Bronchial epithelial cell (primary cell): ENCODE measurements around the gene NUAK2. TPM values are rescaled to one million over a fixed set of nuclear protein-coding genes. Genes with fewer than 3 reads are reported as not detected.

Experiments used
- DNase-seq: peaks from one replicate; pipeline ENCODE4 v3.0.0-alpha.2; 2010; ENCODE audit warnings: low read depth
- FAIRE-seq: peaks from 2 replicates; lab custom pipeline; 2011; peaks lifted over from hg19 to GRCh38; lab: Jason Lieb, UNC
- H3K27me3 ChIP-seq: 2 replicates; pipeline ENCODE4 v1.5.1; 2011; ENCODE audit warnings: low read length; ENCODE audit not compliant: control insufficient read depth, insufficient read depth
- H3K36me3 ChIP-seq: 2 replicates; pipeline ENCODE4 v1.5.1; 2011; ENCODE audit warnings: low read length; ENCODE audit not compliant: control insufficient read depth, insufficient read depth
- H3K4me3 ChIP-seq: 2 replicates; pipeline ENCODE4 v1.5.1; 2011; ENCODE audit warnings: mild to moderate bottlenecking, low read depth, low read length, control low read depth
- total RNA-seq: library from RNA; depleted of rRNA; stranded (reverse); fragments of >200 nt; gene quantifications from 2 replicates; pipeline ENCODE4 v1.2.1, GENCODE V29; 2014
- TF ChIP-seq, protein P1 (sequence below): IDR thresholded peaks from 2 replicates; pipeline ENCODE4 v1.5.1; 2011; ENCODE audit warnings: mild to moderate bottlenecking, moderate library complexity, low read length, control low read depth, inconsistent platforms; ENCODE audit not compliant: insufficient read depth, severe bottlenecking

NUAK2 gene
- total RNA-seq, 1 donor from 2014 or later = 3.9 TPM

DNA sequence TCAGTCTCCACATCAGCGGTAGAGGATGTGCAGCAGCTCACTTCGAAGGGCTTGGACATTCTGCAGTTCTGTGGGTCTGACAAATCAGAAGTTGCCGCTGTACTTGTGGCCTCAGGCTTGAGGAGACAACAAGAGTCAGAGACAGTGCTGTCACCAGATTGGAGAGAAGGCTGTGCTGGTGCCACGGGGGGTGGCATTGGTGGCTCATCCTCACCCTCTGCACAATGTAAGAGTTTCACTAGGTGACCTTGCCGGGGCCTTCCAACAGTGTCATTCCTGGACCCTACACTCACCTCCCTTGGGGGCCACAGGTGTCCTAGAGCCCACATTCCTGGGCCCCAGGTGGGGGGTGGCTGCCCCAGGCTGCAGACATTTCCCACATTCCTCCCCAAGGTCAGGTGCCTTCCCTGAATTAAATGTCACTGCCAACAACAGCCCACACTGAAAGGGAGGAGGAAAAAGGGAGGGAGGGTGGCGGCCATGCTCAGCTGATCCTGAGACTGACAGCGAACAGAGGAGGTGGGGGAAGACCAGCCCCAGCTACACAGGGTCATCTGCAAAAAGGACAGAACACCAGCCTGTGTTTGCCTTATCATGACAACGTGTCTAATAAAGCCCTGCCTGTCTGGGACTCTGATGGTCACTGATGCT lies 47.4 kb downstream of the NUAK2 start:
- TF ChIP-seq, protein P1, sequence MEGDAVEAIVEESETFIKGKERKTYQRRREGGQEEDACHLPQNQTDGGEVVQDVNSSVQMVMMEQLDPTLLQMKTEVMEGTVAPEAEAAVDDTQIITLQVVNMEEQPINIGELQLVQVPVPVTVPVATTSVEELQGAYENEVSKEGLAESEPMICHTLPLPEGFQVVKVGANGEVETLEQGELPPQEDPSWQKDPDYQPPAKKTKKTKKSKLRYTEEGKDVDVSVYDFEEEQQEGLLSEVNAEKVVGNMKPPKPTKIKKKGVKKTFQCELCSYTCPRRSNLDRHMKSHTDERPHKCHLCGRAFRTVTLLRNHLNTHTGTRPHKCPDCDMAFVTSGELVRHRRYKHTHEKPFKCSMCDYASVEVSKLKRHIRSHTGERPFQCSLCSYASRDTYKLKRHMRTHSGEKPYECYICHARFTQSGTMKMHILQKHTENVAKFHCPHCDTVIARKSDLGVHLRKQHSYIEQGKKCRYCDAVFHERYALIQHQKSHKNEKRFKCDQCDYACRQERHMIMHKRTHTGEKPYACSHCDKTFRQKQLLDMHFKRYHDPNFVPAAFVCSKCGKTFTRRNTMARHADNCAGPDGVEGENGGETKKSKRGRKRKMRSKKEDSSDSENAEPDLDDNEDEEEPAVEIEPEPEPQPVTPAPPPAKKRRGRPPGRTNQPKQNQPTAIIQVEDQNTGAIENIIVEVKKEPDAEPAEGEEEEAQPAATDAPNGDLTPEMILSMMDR = no peak
- DNase-seq (no peak), FAIRE-seq (peak; percentile 23)
- Histone ChIP-seq H3K27me3 (no peaks in the 10 kb centered on the region), H3K4me3 (no peak overlapping the region), H3K36me3 (no peaks in the 10 kb centered on the region)

DNA sequence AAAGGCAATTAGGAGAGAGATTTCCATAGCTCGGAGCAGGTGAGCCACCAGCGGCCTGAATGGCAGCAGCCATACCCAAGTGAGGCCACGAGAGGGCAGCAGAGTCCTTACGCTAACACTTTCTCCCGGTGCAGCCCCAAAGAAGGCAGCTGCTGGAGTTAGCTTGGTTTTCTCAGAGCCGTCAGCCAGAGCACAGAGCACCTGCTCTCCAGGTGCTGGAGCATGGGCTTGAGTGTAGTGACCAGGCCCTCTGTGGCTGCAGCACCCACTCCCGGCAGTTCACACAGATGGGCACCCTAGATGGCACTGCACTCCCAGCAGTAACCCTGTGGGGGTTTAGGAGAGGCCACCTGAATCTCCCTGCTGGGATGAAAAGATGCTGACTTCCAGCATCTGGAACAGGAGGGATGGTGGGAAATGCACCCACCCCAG lies 48.0 kb downstream of the NUAK2 start:
- Histone ChIP-seq H3K4me3 (no peak overlapping the region), H3K36me3 (no peaks in the 10 kb centered on the region), H3K27me3 (no peaks in the 10 kb centered on the region)
- FAIRE-seq (peak; percentile 94), DNase-seq (peak; percentile 64)
- TF ChIP-seq, protein P1 = peak; percentile 99

DNA sequence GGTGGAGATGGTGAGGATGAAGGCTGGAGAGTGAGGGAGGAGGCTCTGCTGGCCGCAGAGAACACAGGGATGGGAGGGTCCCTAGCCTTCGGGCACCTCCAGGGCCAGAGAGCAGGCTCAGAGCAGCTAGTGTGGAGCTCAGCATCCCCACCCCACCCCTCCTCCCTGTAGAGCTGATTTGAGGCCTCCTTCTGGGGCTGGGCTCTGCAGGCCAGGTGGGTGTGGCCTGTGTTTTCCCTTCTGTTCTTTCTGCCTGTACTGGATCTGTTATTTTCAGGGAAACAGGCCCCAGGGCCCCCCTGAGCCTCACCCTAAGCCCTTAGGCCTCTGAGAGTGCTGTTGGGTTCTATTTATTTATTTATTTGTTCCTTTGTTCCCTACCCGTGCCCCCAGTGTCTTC lies 49.0 kb downstream of the NUAK2 start:
- TF ChIP-seq, protein P1 = no peak
- H3K4me3 ChIP-seq = no peak overlapping the region
- FAIRE-seq (no peak), DNase-seq (no peak)
- H3K27me3 ChIP-seq = no peaks in the 10 kb centered on the region
- H3K36me3 ChIP-seq = no peaks in the 10 kb centered on the region

DNA sequence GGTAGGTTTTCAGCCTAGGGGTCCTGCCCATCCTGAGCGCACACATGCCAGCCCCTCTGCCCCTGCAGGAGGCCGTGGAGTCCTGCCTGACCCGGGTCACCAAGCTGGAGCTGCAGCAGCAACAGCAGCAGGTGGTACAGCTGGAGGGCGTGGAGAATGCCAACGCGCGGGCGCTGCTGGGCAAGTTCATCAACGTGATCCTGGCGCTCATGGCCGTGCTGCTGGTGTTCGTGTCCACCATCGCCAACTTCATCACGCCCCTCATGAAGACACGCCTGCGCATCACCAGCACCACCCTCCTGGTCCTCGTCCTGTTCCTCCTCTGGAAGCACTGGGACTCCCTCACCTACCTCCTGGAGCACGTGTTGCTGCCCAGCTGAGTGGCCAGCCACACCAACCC lies 49.8 kb downstream of the NUAK2 start:
- H3K4me3 ChIP-seq = no peak overlapping the region
- DNase-seq = no peak
- no peak for FAIRE-seq
- no peaks in the 10 kb centered on the region for H3K36me3 ChIP-seq
- no peaks in the 10 kb centered on the region for H3K27me3 ChIP-seq
- TF ChIP-seq, protein P1 = no peak

DNA sequence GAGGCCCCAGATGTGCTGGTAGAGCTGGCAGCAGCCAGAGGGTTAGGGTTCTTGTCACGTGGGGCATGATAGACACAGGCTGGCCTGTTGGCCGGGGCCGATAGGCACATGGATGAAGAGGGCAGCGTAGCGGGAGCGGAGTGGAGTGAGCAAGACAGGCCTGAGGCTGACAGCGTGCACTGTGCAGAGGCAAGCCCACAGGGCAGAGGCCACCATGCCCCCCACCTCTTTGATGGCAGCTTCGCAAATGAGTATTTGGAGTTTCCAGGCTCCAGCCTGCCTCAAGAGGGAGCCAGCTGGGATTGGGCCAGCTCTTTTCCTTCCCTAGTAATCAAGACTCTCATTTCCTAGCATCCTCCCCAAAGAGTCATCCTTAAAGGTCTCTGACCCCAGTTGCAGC lies 50.3 kb downstream of the NUAK2 start:
- TF ChIP-seq, protein P1 = peak; percentile 35
- DNase-seq = peak; percentile 59
- no peaks in the 10 kb centered on the region for H3K36me3 ChIP-seq
- no peak overlapping the region for H3K4me3 ChIP-seq
- H3K27me3 ChIP-seq = no peaks in the 10 kb centered on the region
- no peak for FAIRE-seq

DNA sequence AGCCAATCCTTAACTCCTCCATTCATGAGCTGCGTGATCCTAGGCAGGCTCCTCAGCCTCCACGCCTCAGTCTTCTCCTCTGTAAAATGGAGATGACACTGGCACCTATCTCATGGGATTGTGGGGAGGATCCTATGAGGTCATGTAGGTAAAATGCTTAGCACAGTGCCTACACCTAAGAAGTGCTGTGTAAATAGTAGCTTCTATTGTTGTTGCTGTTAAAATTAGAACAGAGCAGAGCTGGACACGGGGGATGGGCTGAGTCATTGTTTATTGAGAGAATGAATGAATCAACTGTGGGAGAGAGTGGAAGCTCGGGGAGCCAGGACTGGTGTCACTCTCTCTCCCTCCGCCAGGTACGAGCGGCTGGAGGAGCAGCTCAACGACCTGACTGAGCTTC lies 50.8 kb downstream of the NUAK2 start:
- Histone ChIP-seq H3K36me3 (no peaks in the 10 kb centered on the region), H3K27me3 (no peaks in the 10 kb centered on the region), H3K4me3 (no peak overlapping the region)
- FAIRE-seq = no peak
- peak; percentile 98 for DNase-seq
- TF ChIP-seq, protein P1 = no peak
